ENCODE measurements around the gene SENP8.

SENP8 gene

DNA sequence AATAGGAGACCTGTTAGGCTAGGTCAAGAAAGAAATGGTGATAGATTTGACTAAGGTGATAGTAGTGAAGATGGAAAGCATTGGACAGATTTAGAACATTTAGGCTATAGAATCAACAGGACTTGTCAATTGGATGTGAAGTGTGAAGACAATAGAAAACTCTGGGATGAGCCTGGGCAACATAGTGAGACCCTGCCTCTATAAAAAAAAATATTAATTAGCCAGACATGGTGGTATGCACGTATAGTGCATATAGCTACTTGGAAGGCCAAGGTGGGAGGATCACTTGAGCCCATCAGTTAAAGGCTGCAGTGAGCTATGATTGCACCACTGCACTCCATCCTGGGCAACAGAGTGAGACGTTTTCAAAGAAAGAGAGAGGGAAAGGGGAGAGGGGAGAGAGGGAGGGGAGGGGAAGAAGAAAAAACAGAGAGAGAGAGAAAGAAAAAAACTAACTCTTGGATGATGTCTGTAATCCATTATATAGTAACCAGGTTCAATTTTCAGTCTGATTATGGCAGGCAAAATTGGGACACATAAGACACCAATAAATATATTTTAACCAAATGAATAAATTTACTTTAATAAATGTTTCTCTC is 9.6 kb downstream of the SENP8 start:
- Histone ChIP-seq H3K27me3 (ENCODE audit: insufficient read depth, poor library complexity, severe bottlenecking) (no peaks in the 10 kb centered on the region), H3K4me1 (ENCODE audit: insufficient read depth, poor library complexity, severe bottlenecking) (no peaks in the 10 kb centered on the region), H3K36me3 (ENCODE audit: low read depth) (no peaks in the 10 kb centered on the region), H3K27ac (ENCODE audit: poor library complexity, severe bottlenecking) (no peak overlapping the region), H3K9me3 (ENCODE audit: severe bottlenecking) (no peaks in the 10 kb centered on the region), H3K4me3 (ENCODE audit: severe bottlenecking) (no peak overlapping the region)
- DNase-seq (ENCODE audit: low spot score): no peak
- TF ChIP-seq, protein P1, sequence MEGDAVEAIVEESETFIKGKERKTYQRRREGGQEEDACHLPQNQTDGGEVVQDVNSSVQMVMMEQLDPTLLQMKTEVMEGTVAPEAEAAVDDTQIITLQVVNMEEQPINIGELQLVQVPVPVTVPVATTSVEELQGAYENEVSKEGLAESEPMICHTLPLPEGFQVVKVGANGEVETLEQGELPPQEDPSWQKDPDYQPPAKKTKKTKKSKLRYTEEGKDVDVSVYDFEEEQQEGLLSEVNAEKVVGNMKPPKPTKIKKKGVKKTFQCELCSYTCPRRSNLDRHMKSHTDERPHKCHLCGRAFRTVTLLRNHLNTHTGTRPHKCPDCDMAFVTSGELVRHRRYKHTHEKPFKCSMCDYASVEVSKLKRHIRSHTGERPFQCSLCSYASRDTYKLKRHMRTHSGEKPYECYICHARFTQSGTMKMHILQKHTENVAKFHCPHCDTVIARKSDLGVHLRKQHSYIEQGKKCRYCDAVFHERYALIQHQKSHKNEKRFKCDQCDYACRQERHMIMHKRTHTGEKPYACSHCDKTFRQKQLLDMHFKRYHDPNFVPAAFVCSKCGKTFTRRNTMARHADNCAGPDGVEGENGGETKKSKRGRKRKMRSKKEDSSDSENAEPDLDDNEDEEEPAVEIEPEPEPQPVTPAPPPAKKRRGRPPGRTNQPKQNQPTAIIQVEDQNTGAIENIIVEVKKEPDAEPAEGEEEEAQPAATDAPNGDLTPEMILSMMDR (IDR thresholded peaks at IDR 0.05; ENCODE audit: poor library complexity, severe bottlenecking): no peak
- ATAC-seq (ENCODE audit: low read depth): no peak

DNA sequence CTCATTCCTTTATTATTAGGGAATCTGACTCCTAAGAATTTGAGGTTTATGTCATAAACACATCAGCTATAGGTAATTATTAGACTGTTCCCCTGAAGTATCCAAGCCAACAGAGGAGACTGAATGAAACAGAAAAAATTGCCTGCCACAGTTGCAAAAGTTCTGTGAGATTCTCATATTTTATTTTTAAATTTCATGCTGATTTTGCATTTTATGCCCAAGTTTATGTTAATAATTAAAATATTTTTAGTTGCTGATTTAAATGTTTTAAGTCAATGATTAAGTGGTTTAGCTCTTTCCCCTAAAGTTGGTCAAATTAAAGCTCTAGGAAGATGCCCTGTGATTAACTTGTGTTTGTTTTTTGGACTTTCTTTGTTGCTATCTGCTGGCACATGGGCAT is 10.2 kb downstream of the SENP8 start:
- no peaks in the 10 kb centered on the region for H3K4me1 ChIP-seq (ENCODE audit: insufficient read depth, poor library complexity, severe bottlenecking)
- no peaks in the 10 kb centered on the region for H3K9me3 ChIP-seq (ENCODE audit: severe bottlenecking)
- no peak overlapping the region for H3K27ac ChIP-seq (ENCODE audit: poor library complexity, severe bottlenecking)
- no peak for DNase-seq (ENCODE audit: low spot score)
- ATAC-seq (ENCODE audit: low read depth): no peak
- no peaks in the 10 kb centered on the region for H3K27me3 ChIP-seq (ENCODE audit: insufficient read depth, poor library complexity, severe bottlenecking)
- TF ChIP-seq, protein P1 (IDR thresholded peaks at IDR 0.05; ENCODE audit: poor library complexity, severe bottlenecking): no peak
- no peaks in the 10 kb centered on the region for H3K36me3 ChIP-seq (ENCODE audit: low read depth)
- no peak overlapping the region for H3K4me3 ChIP-seq (ENCODE audit: severe bottlenecking)

DNA sequence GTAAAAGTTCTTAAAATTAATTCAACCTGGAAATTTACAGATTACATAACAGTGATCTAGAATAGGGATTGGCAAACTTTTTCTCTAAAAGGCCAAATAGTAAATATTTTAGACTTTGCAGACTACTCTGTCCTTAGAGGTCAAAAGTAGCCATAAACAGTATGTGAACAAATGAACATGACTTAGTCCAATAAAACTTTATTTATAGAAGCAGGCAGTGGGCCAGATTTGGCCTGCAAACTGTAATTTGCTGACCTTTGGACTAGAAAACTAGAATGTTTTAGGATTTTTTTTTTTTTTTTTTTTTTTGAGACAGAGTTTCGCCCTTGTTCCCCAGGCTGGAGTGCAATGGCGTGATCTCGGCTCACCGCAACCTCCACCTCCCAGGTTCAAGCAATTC is 12.1 kb downstream of the SENP8 start:
- Histone ChIP-seq H3K36me3 (ENCODE audit: low read depth) (no peaks in the 10 kb centered on the region), H3K27ac (ENCODE audit: poor library complexity, severe bottlenecking) (no peak overlapping the region), H3K27me3 (ENCODE audit: insufficient read depth, poor library complexity, severe bottlenecking) (no peaks in the 10 kb centered on the region), H3K9me3 (ENCODE audit: severe bottlenecking) (no peaks in the 10 kb centered on the region), H3K4me3 (ENCODE audit: severe bottlenecking) (no peak overlapping the region), H3K4me1 (ENCODE audit: insufficient read depth, poor library complexity, severe bottlenecking) (no peaks in the 10 kb centered on the region)
- ATAC-seq (ENCODE audit: low read depth) (no peak), DNase-seq (ENCODE audit: low spot score) (no peak)
- TF ChIP-seq, protein P1 (IDR thresholded peaks at IDR 0.05; ENCODE audit: poor library complexity, severe bottlenecking): no peak

DNA sequence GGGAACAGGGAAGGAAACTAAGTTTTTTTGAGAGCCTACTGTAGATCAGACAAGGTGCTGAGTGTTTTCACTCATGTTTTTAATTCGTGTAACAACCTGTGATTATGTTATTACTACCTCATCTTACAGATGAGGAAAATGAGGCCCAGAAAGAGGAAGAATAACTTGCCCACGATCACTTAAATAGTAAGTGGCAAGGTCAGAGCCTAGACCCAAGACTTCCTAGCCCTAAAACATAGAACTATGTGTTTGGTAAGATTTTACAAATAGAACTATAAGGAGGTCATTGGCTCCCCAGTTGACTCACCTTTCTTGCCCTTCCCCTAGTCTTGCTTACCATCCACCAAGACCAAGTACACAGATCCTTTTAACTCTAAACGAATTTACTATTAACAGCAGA is 13.7 kb downstream of the SENP8 start:
- no peak for DNase-seq (ENCODE audit: low spot score)

DNA sequence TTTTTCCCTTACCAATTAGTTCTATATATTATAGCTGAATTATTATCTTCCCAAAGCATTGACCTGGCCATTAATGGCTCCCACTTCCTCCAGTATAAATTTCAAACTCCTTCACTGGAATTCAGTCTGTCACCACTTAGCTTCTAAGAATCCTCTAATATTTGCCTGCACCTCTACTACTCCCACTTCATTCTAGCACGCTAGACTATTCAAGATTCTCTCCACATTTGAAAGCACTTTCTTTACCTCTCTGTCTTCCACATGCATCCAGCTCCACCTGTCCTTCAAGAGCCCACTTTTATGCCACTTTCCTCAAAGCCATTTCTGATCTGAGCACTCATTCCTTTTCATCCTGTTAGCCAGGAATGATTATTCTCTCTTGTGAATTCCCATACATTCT is 15.0 kb downstream of the SENP8 start:
- H3K27ac ChIP-seq (ENCODE audit: poor library complexity, severe bottlenecking): no peak overlapping the region
- no peak overlapping the region for H3K4me3 ChIP-seq (ENCODE audit: severe bottlenecking)
- TF ChIP-seq, protein P1 (IDR thresholded peaks at IDR 0.05; ENCODE audit: poor library complexity, severe bottlenecking): no peak
- no peaks in the 10 kb centered on the region for H3K4me1 ChIP-seq (ENCODE audit: insufficient read depth, poor library complexity, severe bottlenecking)
- no peaks in the 10 kb centered on the region for H3K36me3 ChIP-seq (ENCODE audit: low read depth)
- H3K9me3 ChIP-seq (ENCODE audit: severe bottlenecking): no peaks in the 10 kb centered on the region
- DNase-seq (ENCODE audit: low spot score): no peak
- no peaks in the 10 kb centered on the region for H3K27me3 ChIP-seq (ENCODE audit: insufficient read depth, poor library complexity, severe bottlenecking)
- no peak for ATAC-seq (ENCODE audit: low read depth)

More for the DNA sequence above, 13.7 kb downstream of the SENP8 start:
- TF ChIP-seq, protein P1 (IDR thresholded peaks at IDR 0.05; ENCODE audit: poor library complexity, severe bottlenecking): no peak
- Histone ChIP-seq H3K36me3 (ENCODE audit: low read depth) (no peaks in the 10 kb centered on the region), H3K27me3 (ENCODE audit: insufficient read depth, poor library complexity, severe bottlenecking) (no peaks in the 10 kb centered on the region), H3K4me1 (ENCODE audit: insufficient read depth, poor library complexity, severe bottlenecking) (no peaks in the 10 kb centered on the region), H3K4me3 (ENCODE audit: severe bottlenecking) (no peak overlapping the region), H3K27ac (ENCODE audit: poor library complexity, severe bottlenecking) (no peak overlapping the region), H3K9me3 (ENCODE audit: severe bottlenecking) (no peaks in the 10 kb centered on the region)
- ATAC-seq (ENCODE audit: low read depth): no peak

All from RWPE2 (cell line).